ENCODE results near the gene CREBBP. TPM values are rescaled to one million over a fixed set of nuclear protein-coding genes. Genes with fewer than 3 reads are reported as not detected.

The CREBBP gene
- polyA plus RNA-seq, 1 of the 3 experiments (the other 2 are of a cell fraction) = 5.7 TPM

DNA sequence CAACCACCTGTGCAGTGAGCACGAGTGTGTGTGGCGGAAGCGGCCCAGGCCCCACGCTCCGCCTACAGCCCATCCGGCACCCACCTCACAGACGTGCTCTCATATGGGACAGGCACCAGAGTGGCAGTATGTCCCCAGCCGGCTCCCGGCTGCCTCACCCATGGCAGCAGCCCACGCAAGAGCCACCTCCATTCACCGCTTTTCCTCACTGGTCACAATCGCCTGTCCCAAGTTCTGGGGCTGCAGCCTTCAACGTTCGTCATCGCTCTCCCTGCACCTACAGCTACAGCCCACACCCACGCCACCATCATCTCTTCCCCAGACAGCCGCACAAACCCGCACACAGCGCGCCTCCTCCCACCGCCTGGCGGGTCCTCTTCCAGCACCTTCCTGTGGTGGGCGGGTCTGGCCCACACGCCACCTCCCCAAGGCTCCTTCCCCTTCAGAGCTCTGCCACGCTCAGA, 145.7 kb downstream of the CREBBP start (continued):
- TF ChIP-seq, protein P1, sequence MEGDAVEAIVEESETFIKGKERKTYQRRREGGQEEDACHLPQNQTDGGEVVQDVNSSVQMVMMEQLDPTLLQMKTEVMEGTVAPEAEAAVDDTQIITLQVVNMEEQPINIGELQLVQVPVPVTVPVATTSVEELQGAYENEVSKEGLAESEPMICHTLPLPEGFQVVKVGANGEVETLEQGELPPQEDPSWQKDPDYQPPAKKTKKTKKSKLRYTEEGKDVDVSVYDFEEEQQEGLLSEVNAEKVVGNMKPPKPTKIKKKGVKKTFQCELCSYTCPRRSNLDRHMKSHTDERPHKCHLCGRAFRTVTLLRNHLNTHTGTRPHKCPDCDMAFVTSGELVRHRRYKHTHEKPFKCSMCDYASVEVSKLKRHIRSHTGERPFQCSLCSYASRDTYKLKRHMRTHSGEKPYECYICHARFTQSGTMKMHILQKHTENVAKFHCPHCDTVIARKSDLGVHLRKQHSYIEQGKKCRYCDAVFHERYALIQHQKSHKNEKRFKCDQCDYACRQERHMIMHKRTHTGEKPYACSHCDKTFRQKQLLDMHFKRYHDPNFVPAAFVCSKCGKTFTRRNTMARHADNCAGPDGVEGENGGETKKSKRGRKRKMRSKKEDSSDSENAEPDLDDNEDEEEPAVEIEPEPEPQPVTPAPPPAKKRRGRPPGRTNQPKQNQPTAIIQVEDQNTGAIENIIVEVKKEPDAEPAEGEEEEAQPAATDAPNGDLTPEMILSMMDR (IDR thresholded peaks at IDR 0.05) = no peak
- TF ChIP-seq NRF1 (IDR thresholded peaks at IDR 0.05; ENCODE audit: low read depth, low read length) (no peak), RXRA (IDR thresholded peaks at IDR 0.05; ENCODE audit: borderline replicate concordance, low read depth) (no peak), RAD21 (IDR thresholded peaks at IDR 0.05; ENCODE audit: low read length) (no peak), MXI1 (IDR thresholded peaks at IDR 0.05; ENCODE audit: low read depth, low read length) (no peak), MEF2A (IDR thresholded peaks at IDR 0.05; ENCODE audit: borderline replicate concordance, low read depth) (no peak), POLR2AphosphoS5 (IDR thresholded peaks at IDR 0.05; ENCODE audit: low read depth, low read length) (no peak), GATA2 (CRISPR knock-in tag; IDR thresholded peaks at IDR 0.05) (no peak)
- TF ChIP-seq, protein P2, sequence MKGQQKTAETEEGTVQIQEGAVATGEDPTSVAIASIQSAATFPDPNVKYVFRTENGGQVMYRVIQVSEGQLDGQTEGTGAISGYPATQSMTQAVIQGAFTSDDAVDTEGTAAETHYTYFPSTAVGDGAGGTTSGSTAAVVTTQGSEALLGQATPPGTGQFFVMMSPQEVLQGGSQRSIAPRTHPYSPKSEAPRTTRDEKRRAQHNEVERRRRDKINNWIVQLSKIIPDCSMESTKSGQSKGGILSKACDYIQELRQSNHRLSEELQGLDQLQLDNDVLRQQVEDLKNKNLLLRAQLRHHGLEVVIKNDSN (IDR thresholded peaks at IDR 0.05; ENCODE audit: borderline replicate concordance, low read depth) = no peak

DNA sequence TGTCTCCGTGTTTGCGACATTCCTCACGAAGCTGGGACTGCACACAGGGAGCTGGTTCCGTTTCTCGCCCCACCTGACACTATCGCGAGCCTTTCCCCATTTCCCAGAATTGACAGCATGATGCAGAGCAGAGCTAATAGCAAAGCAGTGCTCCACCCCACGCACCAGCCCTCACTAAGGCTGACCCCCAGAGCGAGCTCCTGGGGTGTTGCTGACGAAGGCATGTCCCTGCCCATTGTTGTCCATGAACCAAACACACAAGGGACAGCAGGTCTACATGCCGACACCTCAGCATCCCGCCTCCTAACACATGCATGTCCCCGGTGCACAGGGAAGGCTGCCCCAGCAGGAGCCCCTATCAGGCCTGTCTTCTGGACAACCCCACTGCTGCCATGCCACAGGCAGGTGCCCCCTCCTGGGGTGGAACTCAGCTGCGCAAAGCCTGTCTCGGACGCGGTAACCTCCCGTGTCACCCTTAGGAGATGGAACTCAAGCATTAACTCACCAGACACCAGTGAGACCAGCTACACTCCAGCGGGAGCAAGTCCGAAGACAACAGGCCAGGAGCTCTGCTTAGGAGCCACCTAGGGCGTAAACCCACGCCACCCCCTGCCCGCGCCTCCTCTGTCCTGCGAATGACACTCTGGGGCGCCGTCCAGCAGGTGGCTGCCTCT, 146.3 kb downstream of the CREBBP start:
- no peaks in the 10 kb centered on the region for H3K9me3 ChIP-seq
- no peak overlapping the region for H3K4me2 ChIP-seq
- no peak overlapping the region for H3K9ac ChIP-seq
- H3K36me3 ChIP-seq (replicated peaks in 1 of 2; ENCODE audit: control insufficient read depth in 1 of 2, insufficient read depth in 2 of 2, low read length in 1 of 2) = peaks cover 29 to 67% of the 10 kb centered on the region in 2 experiments
- no peak for DNase-seq
- no peak overlapping the region for H3K4me3 ChIP-seq (ENCODE audit: low read depth in 2 of 2, low read length in 1 of 2)
- no peaks in the 10 kb centered on the region for H3F3A ChIP-seq (replicated peaks; ENCODE audit: insufficient read depth)
- H3K4me1 ChIP-seq (ENCODE audit: control insufficient read depth in 1 of 2, insufficient read depth in 2 of 2, low read depth in 1 of 2, low read length in 1 of 2) = no peaks in the 10 kb centered on the region
- H3K27me3 ChIP-seq (ENCODE audit: insufficient read depth) = no peaks in the 10 kb centered on the region
- no peaks in the 10 kb centered on the region for H4K20me1 ChIP-seq (ENCODE audit: insufficient read depth)
- H3K79me2 ChIP-seq (ENCODE audit: insufficient read depth) = no peaks in the 10 kb centered on the region; the same call in 1 of the 2 replicates
- H3K27ac ChIP-seq (ENCODE audit: low read depth in 2 of 2, low read length in 1 of 2) = no peak overlapping the region
- no peak overlapping the region for H2AFZ ChIP-seq (ENCODE audit: low read depth)
- 97% methylated on average over 21 of the region's 27 CpGs for WGBS (ENCODE audit: low lambda C conversion rate)
- H3K9me2 ChIP-seq = no peaks in the 10 kb centered on the region
- POLR2A ChIA-PET = no interaction called here
- no peak for TF ChIP-seq RFX5 (IDR thresholded peaks at IDR 0.05; ENCODE audit: low read length)
- CTCF ChIA-PET = interaction anchor here (1.1 to 1.6 kb wide), 2 partner anchors 43 to 44 kb away, joined by 3 to 5 read pairs; no protein-coding TSS in a partner anchor

DNA sequence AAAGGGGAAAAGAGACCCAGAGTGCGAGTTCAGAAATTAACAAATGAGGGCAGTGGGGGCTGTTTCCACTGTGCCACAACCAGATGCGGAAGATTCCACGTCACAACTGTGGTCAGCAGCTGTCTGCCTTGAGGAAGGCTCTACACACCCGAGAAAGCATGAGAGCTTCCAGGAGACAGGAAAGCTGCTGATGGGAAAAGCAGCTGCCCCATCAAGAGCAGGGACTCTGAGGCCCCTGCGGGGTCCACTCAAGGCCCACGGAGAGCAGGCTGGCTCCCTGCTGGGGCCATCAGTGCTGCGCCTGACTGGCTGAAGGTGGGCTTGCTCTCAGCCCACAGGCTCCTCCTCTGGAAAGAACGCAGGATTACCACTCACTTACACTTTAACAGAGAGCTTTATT, 148.3 kb downstream of the CREBBP start:
- H3K4me3 ChIP-seq (ENCODE audit: low read depth in 2 of 2, low read length in 1 of 2) = no peak overlapping the region
- H3F3A ChIP-seq (replicated peaks; ENCODE audit: insufficient read depth) = peaks cover 2% of the 10 kb centered on the region
- CTCF ChIA-PET = no interaction called here
- 96% methylated on average over 5 of the region's 8 CpGs for WGBS (ENCODE audit: low lambda C conversion rate)
- no peaks in the 10 kb centered on the region for H3K9me2 ChIP-seq
- H3K9me3 ChIP-seq = no peaks in the 10 kb centered on the region
- H3K27ac ChIP-seq (ENCODE audit: low read depth in 2 of 2, low read length in 1 of 2) = no peak overlapping the region
- H3K9ac ChIP-seq = no peak overlapping the region
- no peak overlapping the region for H2AFZ ChIP-seq (ENCODE audit: low read depth)
- POLR2A ChIA-PET = no interaction called here
- no peak for DNase-seq
- H3K79me2 ChIP-seq (ENCODE audit: insufficient read depth) = no peaks in the 10 kb centered on the region
- no peaks in the 10 kb centered on the region for H3K4me1 ChIP-seq (ENCODE audit: control insufficient read depth in 1 of 2, insufficient read depth in 2 of 2, low read depth in 1 of 2, low read length in 1 of 2)
- H3K4me2 ChIP-seq = no peak overlapping the region
- H4K20me1 ChIP-seq (ENCODE audit: insufficient read depth) = 0 out of 2 replicates have a peak, but pooled peaks cover 3% of the 10 kb centered on the region
- H3K36me3 ChIP-seq (replicated peaks in 1 of 2; ENCODE audit: control insufficient read depth in 1 of 2, insufficient read depth in 2 of 2, low read length in 1 of 2) = peaks cover 12 to 79% of the 10 kb centered on the region in 2 experiments
- no peaks in the 10 kb centered on the region for H3K27me3 ChIP-seq (ENCODE audit: insufficient read depth)
- no peak for TF ChIP-seq EZH2phosphoT487 (IDR thresholded peaks at IDR 0.05; ENCODE audit: borderline replicate concordance, low read depth)
- no peak for TF ChIP-seq FOXM1 (IDR thresholded peaks at IDR 0.05; ENCODE audit: low read depth)
- TF ChIP-seq SMC3 (IDR thresholded peaks at IDR 0.05; ENCODE audit: low read depth, low read length) = no peak
- TF ChIP-seq, protein P3, sequence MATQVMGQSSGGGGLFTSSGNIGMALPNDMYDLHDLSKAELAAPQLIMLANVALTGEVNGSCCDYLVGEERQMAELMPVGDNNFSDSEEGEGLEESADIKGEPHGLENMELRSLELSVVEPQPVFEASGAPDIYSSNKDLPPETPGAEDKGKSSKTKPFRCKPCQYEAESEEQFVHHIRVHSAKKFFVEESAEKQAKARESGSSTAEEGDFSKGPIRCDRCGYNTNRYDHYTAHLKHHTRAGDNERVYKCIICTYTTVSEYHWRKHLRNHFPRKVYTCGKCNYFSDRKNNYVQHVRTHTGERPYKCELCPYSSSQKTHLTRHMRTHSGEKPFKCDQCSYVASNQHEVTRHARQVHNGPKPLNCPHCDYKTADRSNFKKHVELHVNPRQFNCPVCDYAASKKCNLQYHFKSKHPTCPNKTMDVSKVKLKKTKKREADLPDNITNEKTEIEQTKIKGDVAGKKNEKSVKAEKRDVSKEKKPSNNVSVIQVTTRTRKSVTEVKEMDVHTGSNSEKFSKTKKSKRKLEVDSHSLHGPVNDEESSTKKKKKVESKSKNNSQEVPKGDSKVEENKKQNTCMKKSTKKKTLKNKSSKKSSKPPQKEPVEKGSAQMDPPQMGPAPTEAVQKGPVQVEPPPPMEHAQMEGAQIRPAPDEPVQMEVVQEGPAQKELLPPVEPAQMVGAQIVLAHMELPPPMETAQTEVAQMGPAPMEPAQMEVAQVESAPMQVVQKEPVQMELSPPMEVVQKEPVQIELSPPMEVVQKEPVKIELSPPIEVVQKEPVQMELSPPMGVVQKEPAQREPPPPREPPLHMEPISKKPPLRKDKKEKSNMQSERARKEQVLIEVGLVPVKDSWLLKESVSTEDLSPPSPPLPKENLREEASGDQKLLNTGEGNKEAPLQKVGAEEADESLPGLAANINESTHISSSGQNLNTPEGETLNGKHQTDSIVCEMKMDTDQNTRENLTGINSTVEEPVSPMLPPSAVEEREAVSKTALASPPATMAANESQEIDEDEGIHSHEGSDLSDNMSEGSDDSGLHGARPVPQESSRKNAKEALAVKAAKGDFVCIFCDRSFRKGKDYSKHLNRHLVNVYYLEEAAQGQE (IDR thresholded peaks at IDR 0.05; ENCODE audit: low read depth, low read length) = no peak
- TF ChIP-seq, protein P4, sequence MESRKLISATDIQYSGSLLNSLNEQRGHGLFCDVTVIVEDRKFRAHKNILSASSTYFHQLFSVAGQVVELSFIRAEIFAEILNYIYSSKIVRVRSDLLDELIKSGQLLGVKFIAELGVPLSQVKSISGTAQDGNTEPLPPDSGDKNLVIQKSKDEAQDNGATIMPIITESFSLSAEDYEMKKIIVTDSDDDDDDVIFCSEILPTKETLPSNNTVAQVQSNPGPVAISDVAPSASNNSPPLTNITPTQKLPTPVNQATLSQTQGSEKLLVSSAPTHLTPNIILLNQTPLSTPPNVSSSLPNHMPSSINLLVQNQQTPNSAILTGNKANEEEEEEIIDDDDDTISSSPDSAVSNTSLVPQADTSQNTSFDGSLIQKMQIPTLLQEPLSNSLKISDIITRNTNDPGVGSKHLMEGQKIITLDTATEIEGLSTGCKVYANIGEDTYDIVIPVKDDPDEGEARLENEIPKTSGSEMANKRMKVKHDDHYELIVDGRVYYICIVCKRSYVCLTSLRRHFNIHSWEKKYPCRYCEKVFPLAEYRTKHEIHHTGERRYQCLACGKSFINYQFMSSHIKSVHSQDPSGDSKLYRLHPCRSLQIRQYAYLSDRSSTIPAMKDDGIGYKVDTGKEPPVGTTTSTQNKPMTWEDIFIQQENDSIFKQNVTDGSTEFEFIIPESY (IDR thresholded peaks at IDR 0.05; ENCODE audit: borderline replicate concordance, low read depth) = no peak
- no peak for TF ChIP-seq SIN3A (IDR thresholded peaks at IDR 0.05; ENCODE audit: borderline replicate concordance, low read depth, low read length)
- no peak for TF ChIP-seq POLR2AphosphoS5 (IDR thresholded peaks at IDR 0.05; ENCODE audit: low read depth, low read length)
- no peak for TF ChIP-seq RCOR1 (IDR thresholded peaks at IDR 0.05; ENCODE audit: low read length)
